HEK293T (cell line): ENCODE results near the gene KRT16.

Source experiments
- FOXA1 ChIP-seq: fragments of 450-650 bp; IDR thresholded peaks from 2 replicates; pipeline ENCODE4 v1.6.1; 2016; ENCODE audit warnings: mild to moderate bottlenecking
- L3MBTL2 ChIP-seq: fragments of 450-650 bp; conservative IDR thresholded peaks from 2 replicates; pipeline ENCODE4 v1.6.1; 2016; ENCODE audit warnings: mild to moderate bottlenecking
- SUZ12 ChIP-seq: fragments of 450-650 bp; IDR thresholded peaks from 2 replicates; pipeline ENCODE4 v1.6.1; 2016; ENCODE audit warnings: mild to moderate bottlenecking

DNA sequence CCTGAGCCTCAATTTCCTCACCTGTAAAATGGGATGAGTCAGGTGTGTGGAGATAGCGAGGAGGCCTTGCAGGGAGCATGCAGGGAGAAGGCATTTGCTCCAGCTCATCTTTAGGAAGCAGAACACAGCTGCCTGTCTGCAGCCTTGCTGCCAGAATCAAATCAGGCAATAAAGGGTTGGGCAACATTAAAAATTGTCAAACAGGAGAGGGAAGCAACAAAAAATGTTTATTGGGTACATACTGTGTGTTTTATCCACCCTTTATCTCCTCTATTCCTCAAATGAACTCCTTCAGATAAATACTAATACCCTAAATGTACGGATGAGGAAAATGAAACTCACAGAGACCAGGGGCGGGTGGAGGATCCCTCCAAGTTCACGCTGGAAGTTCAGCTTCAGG, 12.2 kb downstream of the KRT16 start:
- TF ChIP-seq SUZ12 (no peak), L3MBTL2 (no peak), FOXA1 (no peak)
